Endodermal cell (in vitro differentiated cells): ENCODE measurements around the gene NDUFV2. TPM values are rescaled to one million over a fixed set of nuclear protein-coding genes. Genes with fewer than 3 reads are reported as not detected.
A peak's percentile ranks its signal among the peaks of the same experiment; 100 is the strongest.

ENCODE experiments used
- DNase-seq: peaks from one replicate; pipeline ENCODE4 v3.0.0-alpha.2; 2017
- H3K27ac ChIP-seq: 2 replicates; pipeline ENCODE4 v1.5.1; 2013; ENCODE audit warnings: mild to moderate bottlenecking, low read depth, low read length, moderate library complexity
- H3K27me3 ChIP-seq: 2 replicates; pipeline ENCODE4 v1.6.1; 2013; ENCODE audit warnings: mild to moderate bottlenecking, low read length, moderate library complexity; ENCODE audit not compliant: insufficient read depth, control insufficient read depth, poor library complexity, severe bottlenecking
- H3K36me3 ChIP-seq: 2 replicates; pipeline ENCODE4 v1.7.0; 2013; ENCODE audit warnings: mild to moderate bottlenecking, low read length, moderate library complexity; ENCODE audit not compliant: control insufficient read depth, insufficient read depth
- H3K4me1 ChIP-seq: one replicate; pipeline ENCODE4 v1.7.0; 2013; ENCODE audit warnings: low read length; ENCODE audit not compliant: control insufficient read depth, insufficient read depth
- H3K4me3 ChIP-seq: 2 replicates; pipeline ENCODE4 v1.5.1; 2013; ENCODE audit warnings: mild to moderate bottlenecking, low read length, moderate library complexity
- H3K9ac ChIP-seq: 2 replicates; pipeline ENCODE4 v1.6.1; 2013; ENCODE audit warnings: mild to moderate bottlenecking, low read length, moderate library complexity; ENCODE audit not compliant: poor library complexity, severe bottlenecking; ENCODE audit errors: extremely low read depth
- H3K9me3 ChIP-seq: 2 replicates; pipeline ENCODE4 v1.6.1; 2013; ENCODE audit warnings: mild to moderate bottlenecking, low read length, moderate library complexity; ENCODE audit not compliant: control insufficient read depth
- H3K27ac Mint-ChIP-seq: 2 replicates; pipeline ENCODE4 v1.8.0; 2020; ENCODE audit warnings: mixed read lengths
- H3K27me3 Mint-ChIP-seq: 2 replicates; pipeline ENCODE4 v1.8.0; 2021; ENCODE audit warnings: mild to moderate bottlenecking, mixed read lengths; ENCODE audit not compliant: insufficient read depth
- H3K36me3 Mint-ChIP-seq: 2 replicates; pipeline ENCODE4 v1.8.0; 2020; ENCODE audit warnings: low read depth, mixed read lengths
- H3K4me1 Mint-ChIP-seq: 2 replicates; pipeline ENCODE4 v1.8.0; 2020; ENCODE audit warnings: mixed read lengths
- H3K4me3 Mint-ChIP-seq: 2 replicates; pipeline ENCODE4 v1.8.0; 2020; ENCODE audit warnings: mild to moderate bottlenecking, moderate library complexity, mixed read lengths
- H3K9me3 Mint-ChIP-seq: 2 replicates; pipeline ENCODE4 v1.8.0; 2020; ENCODE audit warnings: mild to moderate bottlenecking, mixed read lengths
- WGBS, 2 experiments: methylation state at CpG; one replicate each; pipeline versions ENCODE4 v1.1.5 to v1.1.7; 2013; ENCODE audit warnings: missing lambda C conversion rate in 2 of 2, mixed read lengths in 1 of 2; ENCODE audit not compliant: insufficient coverage in 1 of 2, insufficient read length in 1 of 2; 5-methylcytosine and 5-hydroxymethylcytosine counted together
- long read RNA-seq, 4 experiments: library from polyadenylated mRNA in 2 of 4; library from RNA in 1 of 4; library from capped mRNA in 1 of 4; stranded (forward) in 3 of 4; unstranded in 1 of 4; transcript quantifications; one replicate each; pipeline ENCODE4 v2.0.0, GENCODE V29; 2020 to 2021; ENCODE audit warnings: inconsistent platforms in 1 of 4
- polyA plus RNA-seq, 2 experiments: library from polyadenylated mRNA; stranded (reverse); fragments of 50-300 nt; gene quantifications; one replicate each; pipeline ENCODE4 v1.2.3, GENCODE V29; 2013
- total RNA-seq, 2 donors: library from RNA; stranded (reverse); fragmentation: NEBNext Ultra II Directional in 1 of 2; extraction: Animal tissue kit (Norgen Biotek cat#: 25700) in 1 of 2; gene quantifications; 2 replicates in 1 of 2; 3 replicates in 1 of 2; pipeline ENCODE4 v1.2.1, GENCODE V29; 2021
- TF ChIP-seq, protein P1 (sequence below): fragments of 200-600 bp; sonication (generic); conservative IDR thresholded peaks from 2 replicates; pipeline ENCODE4 v1.5.0; 2021; ENCODE audit warnings: antibody characterized with exemption, mild to moderate bottlenecking

Gene NDUFV2
- 100 to 1,000 TPM; 123 to 138 TPM for total RNA-seq
- polyA plus RNA-seq (2013, experiment 1 of 2): 152 TPM
- polyA plus RNA-seq (2013, experiment 2 of 2): 145 TPM
- long read RNA-seq, experiment 1, transcript NDUFV2-201 (8 exons, 930 nt): major isoform, 62 of 62 reads
- long read RNA-seq, experiment 1, partial matches to known transcripts: 0 of 62 reads
- long read RNA-seq, experiment 1, other reads (novel, unspliced or antisense): 0 of 62 reads
- long read RNA-seq, experiment 2, transcript NDUFV2-201 (8 exons, 930 nt): major isoform, 159 of 167 reads
- long read RNA-seq, experiment 2, partial matches to known transcripts: 3 of 167 reads
- long read RNA-seq, experiment 2, other reads (novel, unspliced or antisense): 5 of 167 reads
- long read RNA-seq, experiment 3, transcript NDUFV2-201 (8 exons, 930 nt): major isoform, 99 of 108 reads
- long read RNA-seq, experiment 3, partial matches to known transcripts: 1 of 108 reads
- long read RNA-seq, experiment 3, other reads (novel, unspliced or antisense): 8 of 108 reads
- long read RNA-seq, experiment 4, transcript NDUFV2-201 (8 exons, 930 nt): major isoform, 209 of 211 reads
- long read RNA-seq, experiment 4, partial matches to known transcripts: 0 of 211 reads
- long read RNA-seq, experiment 4, other reads (novel, unspliced or antisense): 2 of 211 reads

- peaks cover 39% of the 10 kb centered on the region for H3K27me3 Mint-ChIP-seq
- 1 to 4% methylated on average over 5 to 64 of the region's 64 CpGs for WGBS, 2 experiments
These were observed at the start of gene NDUFV2 for GRCh38 chr18:9102508-9103375. Gene NDUFV2, plus strand, starts transcription at chr18:9102699. Its CDS starts 45 bp downstream, at chr18:9102744.

DNA sequence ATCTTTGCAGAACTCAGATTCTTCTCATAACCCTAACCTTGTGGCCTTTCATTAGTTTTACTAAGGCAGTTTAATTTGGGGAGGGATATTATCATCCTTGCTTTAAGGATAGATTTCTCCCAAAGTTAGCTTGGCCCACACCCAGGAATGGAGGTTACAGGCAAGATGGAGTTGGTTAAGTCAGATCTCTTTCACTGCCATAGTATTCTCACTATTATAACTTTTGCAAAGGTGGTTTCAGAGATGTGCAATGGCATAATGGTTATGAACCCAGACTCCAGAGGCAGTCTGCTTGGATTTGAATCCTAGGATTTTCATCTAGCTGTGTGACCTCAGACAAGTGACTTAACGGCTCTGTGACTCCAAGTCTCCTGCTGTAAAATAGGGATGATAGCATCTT, 48.7 kb upstream of the NDUFV2 start:
- 93 to 100% methylated on average over 1 of the region's 1 CpG for WGBS, 2 experiments
- Mint-ChIP-seq H3K27ac (no peak overlapping the region), H3K9me3 (peaks cover 41% of the 10 kb centered on the region), H3K36me3 (peaks cover 3% of the 10 kb centered on the region), H3K27me3 (no peaks in the 10 kb centered on the region), H3K4me3 (no peak overlapping the region), H3K4me1 (no peaks in the 10 kb centered on the region)
- H3K9ac ChIP-seq: no peak overlapping the region
- peaks cover 18% of the 10 kb centered on the region for H3K9me3 ChIP-seq
- no peak overlapping the region for H3K27ac ChIP-seq
- DNase-seq: peak; percentile 1
- no peaks in the 10 kb centered on the region for H3K36me3 ChIP-seq
- TF ChIP-seq, protein P1, sequence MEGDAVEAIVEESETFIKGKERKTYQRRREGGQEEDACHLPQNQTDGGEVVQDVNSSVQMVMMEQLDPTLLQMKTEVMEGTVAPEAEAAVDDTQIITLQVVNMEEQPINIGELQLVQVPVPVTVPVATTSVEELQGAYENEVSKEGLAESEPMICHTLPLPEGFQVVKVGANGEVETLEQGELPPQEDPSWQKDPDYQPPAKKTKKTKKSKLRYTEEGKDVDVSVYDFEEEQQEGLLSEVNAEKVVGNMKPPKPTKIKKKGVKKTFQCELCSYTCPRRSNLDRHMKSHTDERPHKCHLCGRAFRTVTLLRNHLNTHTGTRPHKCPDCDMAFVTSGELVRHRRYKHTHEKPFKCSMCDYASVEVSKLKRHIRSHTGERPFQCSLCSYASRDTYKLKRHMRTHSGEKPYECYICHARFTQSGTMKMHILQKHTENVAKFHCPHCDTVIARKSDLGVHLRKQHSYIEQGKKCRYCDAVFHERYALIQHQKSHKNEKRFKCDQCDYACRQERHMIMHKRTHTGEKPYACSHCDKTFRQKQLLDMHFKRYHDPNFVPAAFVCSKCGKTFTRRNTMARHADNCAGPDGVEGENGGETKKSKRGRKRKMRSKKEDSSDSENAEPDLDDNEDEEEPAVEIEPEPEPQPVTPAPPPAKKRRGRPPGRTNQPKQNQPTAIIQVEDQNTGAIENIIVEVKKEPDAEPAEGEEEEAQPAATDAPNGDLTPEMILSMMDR: no peak
- H3K4me3 ChIP-seq: no peak overlapping the region
- H3K4me1 ChIP-seq: no peaks in the 10 kb centered on the region
- no peaks in the 10 kb centered on the region for H3K27me3 ChIP-seq

More at GRCh38 chr18:9102508-9103375, at the start of gene NDUFV2:
- no peaks in the 10 kb centered on the region for H3K9me3 ChIP-seq
- peak; percentile 99 for DNase-seq
- Mint-ChIP-seq H3K9me3 (no peaks in the 10 kb centered on the region), H3K36me3 (peaks cover 5% of the 10 kb centered on the region), H3K4me3 (peak within 1 kb of the TSS; percentile 87), H3K27ac (peak within 1 kb of the TSS; percentile 93), H3K4me1 (peaks cover 50% of the 10 kb centered on the region)
- TF ChIP-seq, protein P1: no peak
- H3K4me1 ChIP-seq: no peaks in the 10 kb centered on the region
- H3K4me3 ChIP-seq: peak within 1 kb of the TSS; percentile 94
- peaks cover 28% of the 10 kb centered on the region for H3K27me3 ChIP-seq
- no peaks in the 10 kb centered on the region for H3K36me3 ChIP-seq
- H3K9ac ChIP-seq: peak within 1 kb of the TSS; percentile 90
- peak within 1 kb of the TSS; percentile 85 for H3K27ac ChIP-seq

DNA sequence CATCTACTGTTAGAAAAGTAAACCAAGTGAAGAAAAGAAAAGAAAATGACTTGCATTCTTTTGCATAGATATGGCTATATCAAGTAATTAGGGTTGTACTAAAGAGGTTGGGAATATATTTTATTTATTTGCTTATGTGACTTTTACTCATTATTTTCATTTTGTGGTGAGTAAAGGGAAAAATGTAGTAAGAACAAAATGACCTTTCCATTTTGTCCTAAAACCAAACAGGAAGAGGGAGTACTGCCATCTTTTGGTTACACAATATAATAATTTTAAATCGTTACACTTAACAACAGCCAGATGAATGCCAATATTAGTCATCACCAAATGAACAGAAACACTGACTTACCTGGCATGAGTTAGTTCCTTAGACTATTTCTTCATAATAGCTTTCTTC, 47.3 kb upstream of the NDUFV2 start:
- TF ChIP-seq, protein P1: no peak
- Histone ChIP-seq H3K27me3 (no peaks in the 10 kb centered on the region), H3K4me3 (no peak overlapping the region), H3K36me3 (no peaks in the 10 kb centered on the region), H3K27ac (no peak overlapping the region), H3K9me3 (peaks cover 18% of the 10 kb centered on the region), H3K4me1 (no peaks in the 10 kb centered on the region), H3K9ac (no peak overlapping the region)
- H3K27ac Mint-ChIP-seq: no peak overlapping the region
- WGBS, 2 experiments: 81% methylated on average over 1 of the region's 1 CpG; no CpG with 5 or more reads in 1 of the 2 experiments
- H3K4me1 Mint-ChIP-seq: no peaks in the 10 kb centered on the region
- peaks cover 3% of the 10 kb centered on the region for H3K36me3 Mint-ChIP-seq
- H3K27me3 Mint-ChIP-seq: no peaks in the 10 kb centered on the region
- peaks cover 28% of the 10 kb centered on the region for H3K9me3 Mint-ChIP-seq
- no peak for DNase-seq
- no peak overlapping the region for H3K4me3 Mint-ChIP-seq
